Lower leg skin (tissue), 3 donors: ENCODE measurements around the gene UBL5.

Source experiments
- CTCF ChIP-seq, 3 donors: fragments of 450-650 bp; IDR thresholded peaks; one replicate each; pipeline ENCODE4 v1.5.1; 2016; ENCODE audit warnings: antibody characterized with exemption in 3 of 3, mild to moderate bottlenecking in 3 of 3, moderate library complexity in 2 of 3
- POLR2A ChIP-seq, 2 donors: fragments of 450-650 bp; IDR thresholded peaks; one replicate each; pipeline ENCODE4 v1.6.1; 2016 to 2017; ENCODE audit warnings: antibody characterized with exemption in 2 of 2, mild to moderate bottlenecking in 1 of 2, moderate library complexity in 1 of 2

DNA sequence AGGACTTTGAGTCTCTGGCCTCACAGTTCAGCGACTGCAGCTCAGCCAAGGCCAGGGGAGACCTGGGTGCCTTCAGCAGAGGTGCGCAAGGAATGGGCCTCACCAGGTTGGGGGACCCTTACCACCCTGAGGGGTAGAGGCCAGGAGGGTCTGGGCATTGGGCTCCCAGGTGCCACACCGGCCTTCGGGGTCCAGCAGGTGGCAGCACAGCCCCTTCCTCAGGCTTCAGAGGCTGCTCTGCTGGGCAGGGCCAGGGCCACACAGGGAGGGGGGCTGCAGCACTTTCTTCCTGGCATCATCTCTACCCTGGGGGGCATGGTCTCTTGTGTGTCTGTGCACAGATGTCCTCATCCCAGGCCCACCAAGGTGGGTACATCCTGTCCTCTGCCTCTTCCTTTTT, 20.3 kb downstream of the UBL5 start:
- TF ChIP-seq CTCF (IDR thresholded peaks at IDR 0.05) (no peak), POLR2A (IDR thresholded peaks at IDR 0.05) (no peak)
